MM.1S (cell line): ENCODE measurements around the gene MYPN.

Experiments used
- DNase-seq: peaks from one replicate; pipeline ENCODE4 v3.0.0-alpha.2; 2015
- H2AFZ ChIP-seq: fragments of 300-600 bp; sonication (generic); 2 replicates; pipeline ENCODE4 v1.6.0; 2016; ENCODE audit warnings: antibody characterized with exemption, low read length
- H3F3A ChIP-seq: fragments of 300-600 bp; sonication (generic); 2 replicates; pipeline ENCODE4 v1.6.1; 2016; ENCODE audit warnings: mild to moderate bottlenecking, antibody characterized with exemption, low read length, moderate library complexity, mixed read lengths; ENCODE audit not compliant: insufficient read depth
- H3K27ac ChIP-seq: fragments of 300-600 bp; sonication (generic); 2 replicates; pipeline ENCODE4 v1.5.1; 2016; ENCODE audit warnings: mild to moderate bottlenecking, low read length
- H3K27me3 ChIP-seq: fragments of 300-600 bp; sonication (generic); replicated peaks from 2 replicates; pipeline ENCODE4 v1.6.0; 2016; ENCODE audit warnings: low read length; ENCODE audit not compliant: insufficient read depth
- H3K36me3 ChIP-seq: fragments of 300-600 bp; sonication (generic); replicated peaks from 2 replicates; pipeline ENCODE4 v1.6.1; 2016; ENCODE audit warnings: mild to moderate bottlenecking, low read length, mixed read lengths; ENCODE audit not compliant: insufficient read depth
- H3K4me1 ChIP-seq: fragments of 300-600 bp; sonication (generic); 2 replicates; pipeline ENCODE4 v1.6.1; 2016; ENCODE audit warnings: low read length, mixed read lengths
- H3K4me2 ChIP-seq: fragments of 300-600 bp; sonication (generic); 2 replicates; pipeline ENCODE4 v1.6.0; 2016; ENCODE audit warnings: low read depth, low read length
- H3K4me3 ChIP-seq: fragments of 300-600 bp; sonication (generic); 2 replicates; pipeline ENCODE4 v1.5.1; 2016; ENCODE audit warnings: low read length, mixed read lengths
- H3K79me2 ChIP-seq: fragments of 300-600 bp; sonication (generic); 2 replicates; pipeline ENCODE4 v1.6.1; 2016; ENCODE audit warnings: mixed run types, low read length, mixed read lengths
- H3K9ac ChIP-seq: fragments of 300-600 bp; sonication (generic); 2 replicates; pipeline ENCODE4 v1.6.1; 2016; ENCODE audit warnings: low read length, mixed read lengths
- H3K9me2 ChIP-seq: fragments of 300-600 bp; sonication (generic); replicated peaks from 2 replicates; pipeline ENCODE4 v1.6.1; 2016; ENCODE audit warnings: mild to moderate bottlenecking, low read length, mixed read lengths; ENCODE audit not compliant: insufficient read depth
- H3K9me3 ChIP-seq: fragments of 300-600 bp; sonication (generic); replicated peaks from 2 replicates; pipeline ENCODE4 v1.6.1; 2016; ENCODE audit warnings: mild to moderate bottlenecking, low read length, mixed read lengths; ENCODE audit not compliant: insufficient read depth
- H4K20me1 ChIP-seq: fragments of 300-600 bp; sonication (generic); 2 replicates; pipeline ENCODE4 v1.6.1; 2016; ENCODE audit warnings: mild to moderate bottlenecking, low read length, moderate library complexity, mixed read lengths; ENCODE audit not compliant: insufficient read depth
- EZH2 ChIP-seq: fragments of 300-600 bp; sonication (generic); optimal IDR thresholded peaks from 2 replicates; pipeline ENCODE3; 2017; ENCODE audit warnings: low read depth, mild to moderate bottlenecking, antibody characterized with exemption, low read length, mixed read lengths
- EZH2phosphoT487 ChIP-seq: fragments of 300-600 bp; sonication (generic); IDR thresholded peaks from 2 replicates; pipeline ENCODE4 v1.6.1; 2018; ENCODE audit warnings: antibody characterized with exemption, low read length
- TF ChIP-seq, protein P1 (sequence below): fragments of 300-600 bp; sonication (generic); IDR thresholded peaks from 2 replicates; pipeline ENCODE4 v1.5.1; 2016; ENCODE audit warnings: antibody characterized with exemption, low read length, mixed read lengths

MYPN gene

DNA sequence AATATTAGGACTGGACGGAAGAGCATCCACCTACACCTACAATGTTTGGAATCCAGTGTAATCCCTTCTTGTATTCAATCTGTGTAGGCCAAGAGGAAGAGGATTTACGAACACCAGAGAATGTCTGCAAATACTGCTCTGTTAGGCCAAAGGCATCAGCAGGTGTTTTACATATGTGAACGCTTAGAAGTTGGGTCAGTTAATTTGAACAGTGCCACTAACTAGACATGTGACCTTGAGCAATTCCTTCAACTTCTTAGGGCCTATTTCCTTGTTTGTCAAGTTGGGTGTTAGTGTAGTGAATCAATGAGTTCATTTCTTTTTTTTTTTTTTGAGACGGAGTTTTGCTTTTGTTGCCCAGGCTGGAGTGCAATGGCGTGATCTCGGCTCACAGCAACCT is 35.4 kb downstream of the MYPN start:
- H2AFZ ChIP-seq = no peak overlapping the region
- H3K9me3 ChIP-seq = no peaks in the 10 kb centered on the region
- H3K27me3 ChIP-seq = no peaks in the 10 kb centered on the region
- H3K36me3 ChIP-seq = no peaks in the 10 kb centered on the region
- H3K4me1 ChIP-seq = no peaks in the 10 kb centered on the region
- no peak overlapping the region for H3K4me2 ChIP-seq
- DNase-seq = no peak
- TF ChIP-seq EZH2phosphoT487 (no peak), EZH2 (no peak)
- TF ChIP-seq, protein P1, sequence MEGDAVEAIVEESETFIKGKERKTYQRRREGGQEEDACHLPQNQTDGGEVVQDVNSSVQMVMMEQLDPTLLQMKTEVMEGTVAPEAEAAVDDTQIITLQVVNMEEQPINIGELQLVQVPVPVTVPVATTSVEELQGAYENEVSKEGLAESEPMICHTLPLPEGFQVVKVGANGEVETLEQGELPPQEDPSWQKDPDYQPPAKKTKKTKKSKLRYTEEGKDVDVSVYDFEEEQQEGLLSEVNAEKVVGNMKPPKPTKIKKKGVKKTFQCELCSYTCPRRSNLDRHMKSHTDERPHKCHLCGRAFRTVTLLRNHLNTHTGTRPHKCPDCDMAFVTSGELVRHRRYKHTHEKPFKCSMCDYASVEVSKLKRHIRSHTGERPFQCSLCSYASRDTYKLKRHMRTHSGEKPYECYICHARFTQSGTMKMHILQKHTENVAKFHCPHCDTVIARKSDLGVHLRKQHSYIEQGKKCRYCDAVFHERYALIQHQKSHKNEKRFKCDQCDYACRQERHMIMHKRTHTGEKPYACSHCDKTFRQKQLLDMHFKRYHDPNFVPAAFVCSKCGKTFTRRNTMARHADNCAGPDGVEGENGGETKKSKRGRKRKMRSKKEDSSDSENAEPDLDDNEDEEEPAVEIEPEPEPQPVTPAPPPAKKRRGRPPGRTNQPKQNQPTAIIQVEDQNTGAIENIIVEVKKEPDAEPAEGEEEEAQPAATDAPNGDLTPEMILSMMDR = no peak
- H3K79me2 ChIP-seq = no peaks in the 10 kb centered on the region
- no peaks in the 10 kb centered on the region for H3K9me2 ChIP-seq
- H3K9ac ChIP-seq = no peak overlapping the region
- no peak overlapping the region for H3K27ac ChIP-seq
- no peak overlapping the region for H3K4me3 ChIP-seq
- H4K20me1 ChIP-seq = no peaks in the 10 kb centered on the region
- no peaks in the 10 kb centered on the region for H3F3A ChIP-seq

DNA sequence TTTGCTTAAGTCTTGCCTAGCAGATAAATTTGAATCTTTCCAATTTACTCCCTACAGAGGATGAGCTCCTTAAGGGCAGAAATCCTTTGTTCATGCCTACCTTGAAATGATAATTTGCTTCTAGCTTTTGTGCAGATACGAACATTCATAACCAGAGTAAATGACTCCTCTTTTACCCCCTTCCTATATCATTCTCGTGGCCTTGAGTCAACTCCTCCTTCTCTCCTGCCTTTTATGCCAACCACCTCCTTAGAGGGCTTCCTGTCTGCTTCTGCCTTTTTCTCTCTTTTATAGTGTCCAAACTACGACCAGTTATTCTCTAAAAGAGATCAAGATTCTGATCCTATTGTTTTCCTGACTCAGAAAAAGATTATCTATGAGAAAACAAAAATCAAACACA is 36.4 kb downstream of the MYPN start:
- H3K4me3 ChIP-seq = no peak overlapping the region
- H3K9ac ChIP-seq = no peak overlapping the region
- DNase-seq = no peak
- no peaks in the 10 kb centered on the region for H3K79me2 ChIP-seq
- no peaks in the 10 kb centered on the region for H3K9me3 ChIP-seq
- H3K4me2 ChIP-seq = no peak overlapping the region
- no peaks in the 10 kb centered on the region for H3F3A ChIP-seq
- no peaks in the 10 kb centered on the region for H3K27me3 ChIP-seq
- H3K36me3 ChIP-seq = no peaks in the 10 kb centered on the region
- no peak overlapping the region for H3K27ac ChIP-seq
- TF ChIP-seq, protein P1 = no peak
- no peak for TF ChIP-seq EZH2
- TF ChIP-seq EZH2phosphoT487 = no peak
- H4K20me1 ChIP-seq = no peaks in the 10 kb centered on the region
- no peak overlapping the region for H2AFZ ChIP-seq
- no peaks in the 10 kb centered on the region for H3K4me1 ChIP-seq
- H3K9me2 ChIP-seq = no peaks in the 10 kb centered on the region

DNA sequence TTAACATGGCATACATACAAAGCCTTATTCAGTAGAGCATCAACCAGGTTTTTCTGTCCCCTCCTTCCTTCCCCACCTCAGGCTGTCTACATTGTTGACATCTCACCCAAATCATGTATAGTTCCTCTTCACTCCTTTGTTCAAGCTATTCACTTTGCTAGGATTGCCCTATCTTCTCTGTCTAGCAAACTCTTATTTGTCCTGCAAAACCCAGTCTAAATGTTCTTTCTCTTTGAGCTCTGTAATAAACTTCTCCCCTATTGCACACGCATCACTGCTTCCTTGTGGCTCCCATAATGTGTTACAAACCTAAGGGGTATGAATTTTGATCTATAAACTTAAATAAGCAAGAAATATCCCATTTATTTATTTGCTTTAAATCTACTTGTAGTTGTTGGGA is 36.8 kb downstream of the MYPN start:
- Histone ChIP-seq H3K9ac (no peak overlapping the region), H3K36me3 (no peaks in the 10 kb centered on the region), H4K20me1 (no peaks in the 10 kb centered on the region), H3F3A (no peaks in the 10 kb centered on the region), H2AFZ (no peak overlapping the region), H3K27me3 (no peaks in the 10 kb centered on the region), H3K4me2 (no peak overlapping the region), H3K9me2 (no peaks in the 10 kb centered on the region), H3K4me3 (no peak overlapping the region), H3K79me2 (no peaks in the 10 kb centered on the region), H3K9me3 (no peaks in the 10 kb centered on the region), H3K27ac (no peak overlapping the region), H3K4me1 (no peaks in the 10 kb centered on the region)
- no peak for DNase-seq
- TF ChIP-seq EZH2 (no peak), EZH2phosphoT487 (no peak)
- TF ChIP-seq, protein P1 = no peak
